PC-3 (cell line): ENCODE measurements around the gene YJU2.
"Not testable (repeated sequence)": the region's sequence is repeated elsewhere in the genome, so short reads cannot be mapped to it uniquely, and the experiment has no call there.

ENCODE experiments used
- CTCF ChIP-seq: fragments of 300-600 bp; sonication (generic); conservative IDR thresholded peaks from 2 replicates; pipeline ENCODE4 v1.5.1; 2017; ENCODE audit warnings: antibody characterized with exemption, low read depth, mild to moderate bottlenecking, low read length
- EZH2 ChIP-seq: fragments of 300-600 bp; sonication (generic); IDR thresholded peaks from one replicate; pipeline ENCODE4 v1.6.1; 2017; ENCODE audit warnings: antibody characterized with exemption, mild to moderate bottlenecking, low read length; ENCODE audit not compliant: unreplicated experiment
- EZH2phosphoT487 ChIP-seq: fragments of 300-600 bp; sonication (generic); IDR thresholded peaks from 2 replicates; pipeline ENCODE4 v1.6.1; 2018; ENCODE audit warnings: mild to moderate bottlenecking, antibody characterized with exemption, low read length, borderline replicate concordance

- not testable (repeated sequence) for TF ChIP-seq CTCF, EZH2phosphoT487, EZH2
These were observed 27.4 kb downstream of the YJU2 start for GRCh38 chr19:4274321-4274686.
